WTC11 (cell line): ENCODE measurements around the gene OR6N1. TPM values are rescaled to one million over a fixed set of nuclear protein-coding genes. Genes with fewer than 3 reads are reported as not detected.

Experiments used
- ATAC-seq: fragments of 200-7000 bp; cut with Tn5 transposase; 2 replicates; pipeline ENCODE4 v1.10.0; 2021; ENCODE audit warnings: mild to moderate bottlenecking, moderate library complexity
- CTCF ChIA-PET: fragments of 300-600 bp; sonication (Branson Sonifier 250); formaldehyde crosslinking; loops from one replicate; lab custom pipeline; 2021; ENCODE audit warnings: antibody characterized with exemption; lab: Charles Lee
- POLR2A ChIA-PET: fragments of 350-600 bp; sonication (Branson Sonifier 250); formaldehyde crosslinking; loops from one replicate; lab custom pipeline; 2021; ENCODE audit warnings: antibody characterized with exemption; lab: Charles Lee
- DNase-seq: peaks from one replicate; pipeline ENCODE4 v3.0.0; 2021; ENCODE audit warnings: low spot score
- H3K27ac Mint-ChIP-seq: 2 replicates; pipeline ENCODE4 v1.8.0; 2021; ENCODE audit warnings: mixed read lengths
- H3K27me3 Mint-ChIP-seq: 2 replicates; pipeline ENCODE4 v1.8.0; 2021; ENCODE audit warnings: low read depth, mild to moderate bottlenecking, moderate library complexity, mixed read lengths
- H3K36me3 Mint-ChIP-seq: 2 replicates; pipeline ENCODE4 v1.8.0; 2021; ENCODE audit warnings: mixed read lengths
- H3K4me1 Mint-ChIP-seq: 2 replicates; pipeline ENCODE4 v1.8.0; 2022; ENCODE audit warnings: mixed read lengths
- H3K4me3 Mint-ChIP-seq: 2 replicates; pipeline ENCODE4 v1.8.0; 2021; ENCODE audit warnings: mild to moderate bottlenecking, moderate library complexity, mixed read lengths
- H3K9me3 Mint-ChIP-seq: 2 replicates; pipeline ENCODE4 v1.8.0; 2021; ENCODE audit warnings: mixed read lengths
- CREB1 ChIP-seq: sonication (generic); formaldehyde crosslinking; IDR thresholded peaks from 2 replicates; pipeline ENCODE4 v1.8.0; 2023; ENCODE audit warnings: mild to moderate bottlenecking, missing genetic modification reagents
- HMGA2 ChIP-seq: fragments of 250-450 bp; sonication (Bioruptor Pico); IDR thresholded peaks from 2 replicates; pipeline ENCODE4 v1.4.0; 2021; ENCODE audit warnings: mild to moderate bottlenecking, moderate library complexity
- MXD4 ChIP-seq: fragments of 250-450 bp; sonication (Bioruptor Pico); IDR thresholded peaks from 2 replicates; pipeline ENCODE4 v1.8.0; 2021; ENCODE audit warnings: mild to moderate bottlenecking, moderate library complexity, borderline replicate concordance
- MYBL2 ChIP-seq: sonication (generic); formaldehyde crosslinking; IDR thresholded peaks from 2 replicates; pipeline ENCODE4 v1.8.1; 2023; ENCODE audit warnings: mild to moderate bottlenecking, moderate library complexity, missing genetic modification reagents
- NR1H2 ChIP-seq: sonication (generic); formaldehyde crosslinking; IDR thresholded peaks from 2 replicates; pipeline ENCODE4 v1.9.0; 2021; ENCODE audit warnings: mild to moderate bottlenecking, moderate library complexity, missing genetic modification reagents
- ZNF232 ChIP-seq: sonication (generic); formaldehyde crosslinking; IDR thresholded peaks from 2 replicates; pipeline ENCODE4 v1.8.0; 2022; ENCODE audit warnings: mild to moderate bottlenecking, missing genetic modification reagents
- total RNA-seq: library from RNA; stranded (reverse); gene quantifications from 3 replicates; pipeline ENCODE4 v1.2.3, GENCODE V29; 2021
- TF ChIP-seq, protein P1 (sequence below): sonication (generic); formaldehyde crosslinking; IDR thresholded peaks from 2 replicates; pipeline ENCODE4 v1.8.1; 2022; ENCODE audit warnings: mild to moderate bottlenecking, moderate library complexity, missing genetic modification reagents
- TF ChIP-seq, protein P2 (sequence below): fragments of 250-450 bp; sonication (Bioruptor Pico); IDR thresholded peaks from 2 replicates; pipeline ENCODE4 v1.9.0; 2021; ENCODE audit warnings: moderate library complexity, mild to moderate bottlenecking, inconsistent platforms, borderline replicate concordance
- TF ChIP-seq, protein P3 (sequence below): fragments of 250-450 bp; sonication (Bioruptor Pico); IDR thresholded peaks from 2 replicates; pipeline ENCODE4 v1.9.0; 2021; ENCODE audit warnings: mild to moderate bottlenecking, borderline replicate concordance
- TF ChIP-seq, protein P4 (sequence below): sonication (generic); formaldehyde crosslinking; conservative IDR thresholded peaks from 2 replicates; pipeline ENCODE4 v1.8.1; 2023; ENCODE audit warnings: mild to moderate bottlenecking, low read depth, missing genetic modification reagents, moderate library complexity
- TF ChIP-seq, protein P5 (sequence below): sonication (generic); formaldehyde crosslinking; IDR thresholded peaks from 2 replicates; pipeline ENCODE4 v1.8.1; 2023; ENCODE audit warnings: mild to moderate bottlenecking, missing genetic modification reagents, moderate library complexity

OR6N1 gene
- total RNA-seq, 1 experiment from 2014 or later, result not detected

DNA sequence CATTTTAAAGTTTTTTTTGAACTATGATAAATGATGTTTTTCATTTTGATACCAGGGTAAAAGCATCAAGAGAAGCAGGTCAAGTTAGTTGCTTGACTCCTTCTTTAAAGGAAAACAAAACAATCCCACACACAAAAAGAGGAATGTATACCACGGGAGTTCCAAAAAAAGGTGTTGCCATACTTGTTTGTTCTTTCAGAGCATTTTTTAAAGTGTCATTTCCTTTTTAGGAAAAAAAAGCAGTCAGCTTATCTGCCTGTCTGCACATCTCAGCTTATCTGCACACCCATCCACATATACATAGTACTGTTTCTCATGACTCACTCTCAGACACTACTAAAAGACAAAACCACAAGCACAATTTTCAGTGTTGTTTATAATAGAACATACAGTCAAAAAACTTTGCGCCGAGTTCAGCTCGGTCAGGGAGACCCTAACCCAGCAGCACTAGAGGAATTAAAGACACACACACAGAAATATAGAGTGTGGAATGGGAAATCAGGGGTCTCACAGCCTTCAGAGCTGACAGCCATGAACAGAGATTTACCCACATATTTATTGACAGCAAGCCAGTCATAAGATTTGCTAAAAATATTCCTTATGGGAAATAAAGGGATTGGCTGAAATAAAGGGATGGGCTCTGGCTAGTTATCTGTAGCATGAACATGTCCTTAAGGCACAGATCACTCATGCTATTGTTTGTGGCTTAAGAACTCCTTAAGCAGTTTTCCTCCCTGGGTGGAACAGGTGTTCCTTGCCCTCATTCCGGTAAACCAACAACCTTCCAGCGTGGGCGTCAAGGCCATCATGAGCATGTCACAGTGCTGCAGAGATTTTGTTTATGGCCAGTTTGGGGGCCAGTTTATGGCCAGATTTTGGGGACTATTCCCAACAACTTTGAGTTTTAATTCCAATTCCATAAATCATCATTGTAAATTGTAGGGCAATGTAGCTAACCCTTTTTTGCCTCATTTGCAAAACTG lies 47.8 kb upstream of the OR6N1 start:
- ATAC-seq, result no peak
- Mint-ChIP-seq H3K9me3 (peaks cover 36% of the 10 kb centered on the region), H3K4me3 (no peak overlapping the region), H3K27me3 (no peaks in the 10 kb centered on the region), H3K4me1 (no peaks in the 10 kb centered on the region), H3K36me3 (no peaks in the 10 kb centered on the region), H3K27ac (no peak overlapping the region)
- ChIA-PET CTCF (no interaction called here), POLR2A (no interaction called here)
- DNase-seq, result no peak
- TF ChIP-seq, protein P1, sequence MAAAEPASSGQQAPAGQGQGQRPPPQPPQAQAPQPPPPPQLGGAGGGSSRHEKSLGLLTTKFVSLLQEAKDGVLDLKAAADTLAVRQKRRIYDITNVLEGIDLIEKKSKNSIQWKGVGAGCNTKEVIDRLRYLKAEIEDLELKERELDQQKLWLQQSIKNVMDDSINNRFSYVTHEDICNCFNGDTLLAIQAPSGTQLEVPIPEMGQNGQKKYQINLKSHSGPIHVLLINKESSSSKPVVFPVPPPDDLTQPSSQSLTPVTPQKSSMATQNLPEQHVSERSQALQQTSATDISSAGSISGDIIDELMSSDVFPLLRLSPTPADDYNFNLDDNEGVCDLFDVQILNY, result no peak

DNA sequence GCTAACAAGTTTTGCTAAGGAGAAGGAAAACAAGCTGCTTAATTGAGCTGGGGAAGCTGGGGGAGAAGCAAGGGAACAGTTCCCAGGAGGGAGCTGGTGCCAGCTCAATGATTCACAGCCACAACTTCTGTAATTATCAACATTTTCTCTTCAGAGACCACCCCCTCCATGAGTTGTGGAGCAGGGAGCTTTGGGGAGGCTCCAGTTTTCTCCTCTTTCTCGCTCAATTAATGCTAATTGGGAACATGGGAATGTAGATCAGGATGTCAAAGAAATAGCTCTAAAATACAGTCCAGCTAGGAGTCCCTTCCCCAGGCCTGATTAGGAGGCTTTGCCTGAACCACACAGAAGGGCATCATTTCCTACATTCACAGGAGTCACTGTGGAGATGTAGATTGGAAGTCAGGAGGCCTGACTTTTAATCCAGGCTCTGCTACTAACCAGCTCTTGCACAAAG lies 47.0 kb upstream of the OR6N1 start:
- Mint-ChIP-seq H3K4me3 (no peak overlapping the region), H3K4me1 (no peaks in the 10 kb centered on the region), H3K27ac (no peak overlapping the region), H3K9me3 (peaks cover 28% of the 10 kb centered on the region), H3K27me3 (no peaks in the 10 kb centered on the region), H3K36me3 (no peaks in the 10 kb centered on the region)
- DNase-seq (no peak), ATAC-seq (no peak)
- POLR2A ChIA-PET, result no interaction called here
- TF ChIP-seq, protein P2, sequence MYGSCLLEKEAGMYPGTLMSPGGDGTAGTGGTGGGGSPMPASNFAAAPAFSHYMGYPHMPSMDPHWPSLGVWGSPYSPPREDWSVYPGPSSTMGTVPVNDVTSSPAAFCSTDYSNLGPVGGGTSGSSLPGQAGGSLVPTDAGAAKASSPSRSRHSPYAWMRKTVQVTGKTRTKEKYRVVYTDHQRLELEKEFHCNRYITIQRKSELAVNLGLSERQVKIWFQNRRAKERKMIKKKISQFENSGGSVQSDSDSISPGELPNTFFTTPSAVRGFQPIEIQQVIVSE (CRISPR knock-in tag), result no peak
- no peak for TF ChIP-seq MYBL2
- TF ChIP-seq, protein P3, sequence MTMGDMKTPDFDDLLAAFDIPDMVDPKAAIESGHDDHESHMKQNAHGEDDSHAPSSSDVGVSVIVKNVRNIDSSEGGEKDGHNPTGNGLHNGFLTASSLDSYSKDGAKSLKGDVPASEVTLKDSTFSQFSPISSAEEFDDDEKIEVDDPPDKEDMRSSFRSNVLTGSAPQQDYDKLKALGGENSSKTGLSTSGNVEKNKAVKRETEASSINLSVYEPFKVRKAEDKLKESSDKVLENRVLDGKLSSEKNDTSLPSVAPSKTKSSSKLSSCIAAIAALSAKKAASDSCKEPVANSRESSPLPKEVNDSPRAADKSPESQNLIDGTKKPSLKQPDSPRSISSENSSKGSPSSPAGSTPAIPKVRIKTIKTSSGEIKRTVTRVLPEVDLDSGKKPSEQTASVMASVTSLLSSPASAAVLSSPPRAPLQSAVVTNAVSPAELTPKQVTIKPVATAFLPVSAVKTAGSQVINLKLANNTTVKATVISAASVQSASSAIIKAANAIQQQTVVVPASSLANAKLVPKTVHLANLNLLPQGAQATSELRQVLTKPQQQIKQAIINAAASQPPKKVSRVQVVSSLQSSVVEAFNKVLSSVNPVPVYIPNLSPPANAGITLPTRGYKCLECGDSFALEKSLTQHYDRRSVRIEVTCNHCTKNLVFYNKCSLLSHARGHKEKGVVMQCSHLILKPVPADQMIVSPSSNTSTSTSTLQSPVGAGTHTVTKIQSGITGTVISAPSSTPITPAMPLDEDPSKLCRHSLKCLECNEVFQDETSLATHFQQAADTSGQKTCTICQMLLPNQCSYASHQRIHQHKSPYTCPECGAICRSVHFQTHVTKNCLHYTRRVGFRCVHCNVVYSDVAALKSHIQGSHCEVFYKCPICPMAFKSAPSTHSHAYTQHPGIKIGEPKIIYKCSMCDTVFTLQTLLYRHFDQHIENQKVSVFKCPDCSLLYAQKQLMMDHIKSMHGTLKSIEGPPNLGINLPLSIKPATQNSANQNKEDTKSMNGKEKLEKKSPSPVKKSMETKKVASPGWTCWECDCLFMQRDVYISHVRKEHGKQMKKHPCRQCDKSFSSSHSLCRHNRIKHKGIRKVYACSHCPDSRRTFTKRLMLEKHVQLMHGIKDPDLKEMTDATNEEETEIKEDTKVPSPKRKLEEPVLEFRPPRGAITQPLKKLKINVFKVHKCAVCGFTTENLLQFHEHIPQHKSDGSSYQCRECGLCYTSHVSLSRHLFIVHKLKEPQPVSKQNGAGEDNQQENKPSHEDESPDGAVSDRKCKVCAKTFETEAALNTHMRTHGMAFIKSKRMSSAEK (CRISPR knock-in tag), result no peak
- TF ChIP-seq, protein P4, sequence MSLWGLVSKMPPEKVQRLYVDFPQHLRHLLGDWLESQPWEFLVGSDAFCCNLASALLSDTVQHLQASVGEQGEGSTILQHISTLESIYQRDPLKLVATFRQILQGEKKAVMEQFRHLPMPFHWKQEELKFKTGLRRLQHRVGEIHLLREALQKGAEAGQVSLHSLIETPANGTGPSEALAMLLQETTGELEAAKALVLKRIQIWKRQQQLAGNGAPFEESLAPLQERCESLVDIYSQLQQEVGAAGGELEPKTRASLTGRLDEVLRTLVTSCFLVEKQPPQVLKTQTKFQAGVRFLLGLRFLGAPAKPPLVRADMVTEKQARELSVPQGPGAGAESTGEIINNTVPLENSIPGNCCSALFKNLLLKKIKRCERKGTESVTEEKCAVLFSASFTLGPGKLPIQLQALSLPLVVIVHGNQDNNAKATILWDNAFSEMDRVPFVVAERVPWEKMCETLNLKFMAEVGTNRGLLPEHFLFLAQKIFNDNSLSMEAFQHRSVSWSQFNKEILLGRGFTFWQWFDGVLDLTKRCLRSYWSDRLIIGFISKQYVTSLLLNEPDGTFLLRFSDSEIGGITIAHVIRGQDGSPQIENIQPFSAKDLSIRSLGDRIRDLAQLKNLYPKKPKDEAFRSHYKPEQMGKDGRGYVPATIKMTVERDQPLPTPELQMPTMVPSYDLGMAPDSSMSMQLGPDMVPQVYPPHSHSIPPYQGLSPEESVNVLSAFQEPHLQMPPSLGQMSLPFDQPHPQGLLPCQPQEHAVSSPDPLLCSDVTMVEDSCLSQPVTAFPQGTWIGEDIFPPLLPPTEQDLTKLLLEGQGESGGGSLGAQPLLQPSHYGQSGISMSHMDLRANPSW (CRISPR knock-in tag), result no peak
- no peak for TF ChIP-seq ZNF232 (CRISPR knock-in tag)
- TF ChIP-seq, protein P5, sequence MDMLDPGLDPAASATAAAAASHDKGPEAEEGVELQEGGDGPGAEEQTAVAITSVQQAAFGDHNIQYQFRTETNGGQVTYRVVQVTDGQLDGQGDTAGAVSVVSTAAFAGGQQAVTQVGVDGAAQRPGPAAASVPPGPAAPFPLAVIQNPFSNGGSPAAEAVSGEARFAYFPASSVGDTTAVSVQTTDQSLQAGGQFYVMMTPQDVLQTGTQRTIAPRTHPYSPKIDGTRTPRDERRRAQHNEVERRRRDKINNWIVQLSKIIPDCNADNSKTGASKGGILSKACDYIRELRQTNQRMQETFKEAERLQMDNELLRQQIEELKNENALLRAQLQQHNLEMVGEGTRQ (CRISPR knock-in tag), result no peak
- TF ChIP-seq HMGA2 (CRISPR knock-in tag), result no peak
- TF ChIP-seq CREB1, result no peak
- TF ChIP-seq MXD4 (CRISPR knock-in tag), result no peak
- no peak for TF ChIP-seq NR1H2
- CTCF ChIA-PET, result no interaction called here
